B cell (primary cell): ENCODE data around the gene NUP98. TPM values are rescaled to one million over a fixed set of nuclear protein-coding genes. Genes with fewer than 3 reads are reported as not detected.

ENCODE experiments used
- ATAC-seq: fragments of 200-7000 bp; cut with Tn5 transposase; one replicate; pipeline ENCODE4 v1.10.0; 2021; ENCODE audit warnings: low read depth, mild to moderate bottlenecking, moderate number of reproducible peaks, moderate library complexity
- CTCF ChIA-PET: fragments of 350-600 bp; sonication (Branson Sonifier 250); formaldehyde crosslinking; loops from one replicate; lab custom pipeline; 2021; ENCODE audit warnings: antibody characterized with exemption, inconsistent platforms; lab: Charles Lee
- POLR2A ChIA-PET: fragments of 350-600 bp; sonication (Branson Sonifier 250); formaldehyde crosslinking; loops from one replicate; lab custom pipeline; 2021; ENCODE audit warnings: antibody characterized with exemption; lab: Charles Lee
- DNase-seq: peaks from one replicate; pipeline ENCODE4 v3.0.0; 2013
- H2AFZ ChIP-seq: 2 replicates; pipeline ENCODE4 v1.6.1; 2012; ENCODE audit warnings: mild to moderate bottlenecking, low read depth, low read length; ENCODE audit not compliant: insufficient read depth, poor library complexity, severe bottlenecking
- H3K27ac ChIP-seq, 2 donors: 1 replicate in 1 of 2; 2 replicates in 1 of 2; pipeline ENCODE4 v1.5.1; 2012 to 2013; ENCODE audit warnings: low read length in 2 of 2, mild to moderate bottlenecking in 2 of 2, moderate library complexity in 1 of 2
- H3K27me3 ChIP-seq, 4 experiments: fragments of 200-600 bp in 1 of 4; sonication (generic) in 1 of 4; replicated peaks in 1 of 4; 1 replicate in 2 of 4; 2 replicates in 2 of 4; pipeline versions ENCODE4 v1.6.1 to v1.7.0; 2013 to 2016; ENCODE audit warnings: low read length in 3 of 4, mild to moderate bottlenecking in 2 of 4, mixed read lengths in 1 of 4, moderate library complexity in 1 of 4; ENCODE audit not compliant: insufficient read depth in 4 of 4, control insufficient read depth in 3 of 4; ENCODE audit errors: control extremely low read depth in 1 of 4
- H3K36me3 ChIP-seq, 2 experiments: replicated peaks in 1 of 2; 1 replicate in 1 of 2; 2 replicates in 1 of 2; pipeline versions ENCODE4 v1.6.1 to v1.7.1; 2013; ENCODE audit warnings: low read length in 1 of 2; ENCODE audit not compliant: insufficient read depth in 2 of 2, control insufficient read depth in 1 of 2; ENCODE audit errors: control extremely low read depth in 1 of 2, extremely low read depth in 1 of 2
- H3K4me1 ChIP-seq, 2 donors: fragments of 200-600 bp in 1 of 2; sonication (generic) in 1 of 2; 1 replicate in 1 of 2; 2 replicates in 1 of 2; pipeline versions ENCODE4 v1.5.1 to v1.6.1; 2013 to 2017; ENCODE audit warnings: low read length in 2 of 2; ENCODE audit not compliant: control insufficient read depth in 2 of 2, insufficient read depth in 2 of 2
- H3K4me2 ChIP-seq: replicated peaks from 2 replicates; pipeline ENCODE3; 2012; ENCODE audit warnings: mild to moderate bottlenecking, low read depth, low read length; ENCODE audit not compliant: poor library complexity, severe bottlenecking
- H3K4me3 ChIP-seq, 5 experiments: fragments of 200-600 bp in 1 of 5; sonication (generic) in 1 of 5; 1 replicate in 3 of 5; 2 replicates in 2 of 5; pipeline versions ENCODE4 v1.5.1 to v1.7.0; 2011 to 2016; ENCODE audit warnings: low read length in 4 of 5, mild to moderate bottlenecking in 4 of 5, low read depth in 2 of 5, control low read depth in 1 of 5, moderate library complexity in 1 of 5; ENCODE audit not compliant: insufficient read depth in 1 of 5; ENCODE audit errors: control extremely low read depth in 1 of 5, extremely low read depth in 1 of 5
- H3K79me2 ChIP-seq: fragments of 200-600 bp; sonication (generic); one replicate; pipeline ENCODE4 v1.6.0; 2016; ENCODE audit warnings: low read length; ENCODE audit not compliant: control insufficient read depth, insufficient read depth
- H3K9ac ChIP-seq: fragments of 200-600 bp; sonication (generic); 2 replicates; pipeline ENCODE4 v1.6.1; 2017; ENCODE audit warnings: mild to moderate bottlenecking, low read length, moderate library complexity
- H3K9me3 ChIP-seq, 3 donors: one replicate each; pipeline versions ENCODE4 v1.6.1 to v1.7.1; 2013; ENCODE audit warnings: low read length in 2 of 3; ENCODE audit not compliant: control insufficient read depth in 2 of 3, insufficient read depth in 1 of 3; ENCODE audit errors: control extremely low read depth in 1 of 3
- H4K20me1 ChIP-seq: 2 replicates; pipeline ENCODE4 v1.6.0; 2012; ENCODE audit warnings: mild to moderate bottlenecking, low read length; ENCODE audit not compliant: insufficient read depth, control insufficient read depth, poor library complexity, severe bottlenecking
- H3K27ac Mint-ChIP-seq: one replicate; pipeline ENCODE4 v1.8.0; 2021; ENCODE audit warnings: mixed read lengths
- H3K27me3 Mint-ChIP-seq: one replicate; pipeline ENCODE4 v1.8.0; 2021; ENCODE audit warnings: mixed read lengths
- H3K4me1 Mint-ChIP-seq: one replicate; pipeline ENCODE4 v1.8.0; 2021; ENCODE audit warnings: mixed read lengths
- H3K4me3 Mint-ChIP-seq: one replicate; pipeline ENCODE4 v1.8.0; 2021; ENCODE audit warnings: mixed read lengths
- H3K9me3 Mint-ChIP-seq: one replicate; pipeline ENCODE4 v1.8.0; 2022; ENCODE audit warnings: mixed read lengths; ENCODE audit not compliant: insufficient read depth
- EZH2 ChIP-seq: IDR thresholded peaks from 2 replicates; pipeline ENCODE4 v1.6.1; 2012; ENCODE audit warnings: borderline replicate concordance, low read depth, mild to moderate bottlenecking, moderate library complexity, low read length; ENCODE audit not compliant: insufficient read depth, poor library complexity, severe bottlenecking
- WGBS: methylation state at CpG from one replicate; pipeline ENCODE4 v1.1.5; 2013; ENCODE audit warnings: missing lambda C conversion rate; ENCODE audit not compliant: insufficient coverage; 5-methylcytosine and 5-hydroxymethylcytosine counted together
- intact Hi-C: fragments of 100-400 bp; cut with micrococcal nuclease; formaldehyde crosslinking; loops from one replicate; pipeline ENCODE4 v1.10.0; 2022
- polyA plus RNA-seq: library from polyadenylated mRNA; depleted of rRNA; stranded (reverse); fragments of >200 nt; gene quantifications from 2 replicates; pipeline ENCODE4 v1.2.3, GENCODE V29; 2012
- total RNA-seq, 2 donors: library from RNA; stranded (reverse); fragments of 120-200 nt in 1 of 2; gene quantifications; 1 replicate in 1 of 2; 2 replicates in 1 of 2; pipeline versions ENCODE4 v1.2.3 to v1.2.4, GENCODE V29; 2013 to 2022
- TF ChIP-seq, protein P1 (sequence below): fragments of 200-600 bp; IDR thresholded peaks from one replicate; pipeline ENCODE4 v1.8.0; 2022; ENCODE audit warnings: antibody characterized with exemption, mild to moderate bottlenecking

The NUP98 gene
- total and polyA plus RNA-seq, 2 donors (not counting 1 experiment from before 2014, with no cell fraction given), result 99.8 to 111 TPM

DNA sequence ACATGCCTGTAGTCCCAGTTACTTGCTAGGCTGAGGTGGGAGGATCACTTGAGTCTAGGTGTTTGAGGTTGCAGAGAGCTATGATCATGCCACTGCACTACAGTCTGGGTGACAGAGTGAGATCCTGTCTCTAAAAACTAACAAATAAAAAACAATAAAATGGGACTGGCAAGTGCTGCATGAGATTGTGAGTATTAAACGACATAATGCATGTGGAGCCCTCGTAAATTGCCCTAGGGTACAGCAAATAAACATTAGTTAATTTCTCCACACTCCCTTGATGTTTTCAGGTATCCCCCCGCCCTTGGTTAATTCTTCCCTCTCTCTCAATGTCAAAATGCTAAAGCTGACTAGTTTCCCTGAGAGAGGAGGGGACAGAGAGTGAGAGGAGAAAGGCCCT is 48.3 kb upstream of the NUP98 start:
- no peaks in the 10 kb centered on the region for H3K9me3 ChIP-seq
- H3K27ac Mint-ChIP-seq, result no peak overlapping the region
- no peak overlapping the region for H3K4me3 ChIP-seq
- no peak overlapping the region for H3K4me3 Mint-ChIP-seq
- peaks cover 13 to 16% of the 10 kb centered on the region in 2 donors for H3K4me1 ChIP-seq
- no peak for ATAC-seq
- H3K27ac ChIP-seq, result no peak overlapping the region
- no peak overlapping the region for H3K4me2 ChIP-seq
- H3K4me1 Mint-ChIP-seq, result peaks cover 24% of the 10 kb centered on the region
- intact Hi-C loops, result no loop called here
- H3K9ac ChIP-seq, result no peak overlapping the region
- no peak for DNase-seq
- H3K36me3 ChIP-seq, result no peaks in the 10 kb centered on the region
- no peaks in the 10 kb centered on the region for H3K27me3 Mint-ChIP-seq
- ChIA-PET CTCF (interaction anchor here (1.3 to 28.7 kb wide), 3 partner anchors 10 to 224 kb away, joined by 3 to 819 read pairs (median 662); partner anchors contain the start of gene STIM1), POLR2A (interaction anchor here (0.5 to 0.7 kb wide), 2 partner anchors 129 to 146 kb away, joined by 3 to 6 read pairs; no protein-coding TSS in a partner anchor)
- WGBS, result no CpG with 5 or more reads among the region's 3 CpGs
- no peaks in the 10 kb centered on the region for H3K9me3 Mint-ChIP-seq
- TF ChIP-seq, protein P1, sequence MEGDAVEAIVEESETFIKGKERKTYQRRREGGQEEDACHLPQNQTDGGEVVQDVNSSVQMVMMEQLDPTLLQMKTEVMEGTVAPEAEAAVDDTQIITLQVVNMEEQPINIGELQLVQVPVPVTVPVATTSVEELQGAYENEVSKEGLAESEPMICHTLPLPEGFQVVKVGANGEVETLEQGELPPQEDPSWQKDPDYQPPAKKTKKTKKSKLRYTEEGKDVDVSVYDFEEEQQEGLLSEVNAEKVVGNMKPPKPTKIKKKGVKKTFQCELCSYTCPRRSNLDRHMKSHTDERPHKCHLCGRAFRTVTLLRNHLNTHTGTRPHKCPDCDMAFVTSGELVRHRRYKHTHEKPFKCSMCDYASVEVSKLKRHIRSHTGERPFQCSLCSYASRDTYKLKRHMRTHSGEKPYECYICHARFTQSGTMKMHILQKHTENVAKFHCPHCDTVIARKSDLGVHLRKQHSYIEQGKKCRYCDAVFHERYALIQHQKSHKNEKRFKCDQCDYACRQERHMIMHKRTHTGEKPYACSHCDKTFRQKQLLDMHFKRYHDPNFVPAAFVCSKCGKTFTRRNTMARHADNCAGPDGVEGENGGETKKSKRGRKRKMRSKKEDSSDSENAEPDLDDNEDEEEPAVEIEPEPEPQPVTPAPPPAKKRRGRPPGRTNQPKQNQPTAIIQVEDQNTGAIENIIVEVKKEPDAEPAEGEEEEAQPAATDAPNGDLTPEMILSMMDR, result no peak
- no peak for TF ChIP-seq EZH2
- peaks cover 23% of the 10 kb centered on the region for H3K79me2 ChIP-seq
- no peak overlapping the region for H2AFZ ChIP-seq
- H3K27me3 ChIP-seq, result no peaks in the 10 kb centered on the region
- no peaks in the 10 kb centered on the region for H4K20me1 ChIP-seq

DNA sequence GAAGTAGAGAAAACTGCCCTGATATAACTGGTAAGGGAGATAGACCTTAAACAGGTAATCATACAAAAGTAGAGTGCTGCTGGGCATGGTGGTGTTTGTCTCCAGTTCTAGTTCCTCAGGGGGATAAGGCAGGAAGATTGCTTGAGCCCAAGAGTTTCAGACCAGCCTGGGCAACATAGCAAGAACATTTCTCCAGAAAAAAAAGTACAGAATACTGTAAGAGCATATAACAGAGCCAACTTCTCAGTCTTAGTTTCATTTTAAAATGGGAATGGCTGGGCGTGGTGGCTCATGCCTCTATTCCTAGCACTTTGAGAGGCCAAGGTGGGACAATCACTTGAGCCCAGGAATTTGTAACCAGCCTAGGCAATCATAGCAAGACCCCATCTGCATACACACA is 47.9 kb upstream of the NUP98 start:
- Histone ChIP-seq H3K4me1 (peaks cover 13 to 16% of the 10 kb centered on the region in 2 donors), H3K27ac (no peak overlapping the region), H3K4me2 (no peak overlapping the region), H4K20me1 (no peaks in the 10 kb centered on the region), H3K36me3 (no peaks in the 10 kb centered on the region), H3K9me3 (no peaks in the 10 kb centered on the region), H3K79me2 (peaks cover 27% of the 10 kb centered on the region), H3K4me3 (no peak overlapping the region), H3K27me3 (no peaks in the 10 kb centered on the region), H2AFZ (no peak overlapping the region), H3K9ac (no peak overlapping the region)
- no peak overlapping the region for H3K4me3 Mint-ChIP-seq
- no peaks in the 10 kb centered on the region for H3K9me3 Mint-ChIP-seq
- intact Hi-C loops, result no loop called here
- TF ChIP-seq, protein P1, result no peak
- TF ChIP-seq EZH2, result no peak
- DNase-seq, result no peak
- ChIA-PET CTCF (interaction anchor here (1.3 to 28.7 kb wide), 5 partner anchors 10 to 225 kb away, joined by 3 to 819 read pairs (median 6); partner anchors contain the start of gene STIM1), POLR2A (interaction anchor here (0.5 kb wide), 1 partner anchor 129 kb away, joined by 6 read pairs; no protein-coding TSS in a partner anchor)
- H3K27me3 Mint-ChIP-seq, result no peaks in the 10 kb centered on the region
- no peak for ATAC-seq
- 100% methylated on average over 1 of the region's 1 CpG for WGBS
- peaks cover 24% of the 10 kb centered on the region for H3K4me1 Mint-ChIP-seq
- no peak overlapping the region for H3K27ac Mint-ChIP-seq
